ENCODE results near the gene ZDHHC14.

- TF ChIP-seq POLR2A (IDR thresholded peaks at IDR 0.05) (no peak), CTCF (IDR thresholded peaks at IDR 0.05) (no peak), EP300 (IDR thresholded peaks at IDR 0.05) (no peak), POLR2AphosphoS5 (IDR thresholded peaks at IDR 0.05) (no peak)
Observed at GRCh38 chr6:157433678-157434081, 52.7 kb downstream of the ZDHHC14 start.
